Fibroblast of skin of abdomen (primary cell): Measurements from ENCODE around the gene MACF1.
A peak's percentile ranks its signal among the peaks of the same experiment; 100 is the strongest.

Experiments used
- DNase-seq: peaks from one replicate; pipeline ENCODE4 v3.0.0-alpha.2; 2013

MACF1 gene

DNA sequence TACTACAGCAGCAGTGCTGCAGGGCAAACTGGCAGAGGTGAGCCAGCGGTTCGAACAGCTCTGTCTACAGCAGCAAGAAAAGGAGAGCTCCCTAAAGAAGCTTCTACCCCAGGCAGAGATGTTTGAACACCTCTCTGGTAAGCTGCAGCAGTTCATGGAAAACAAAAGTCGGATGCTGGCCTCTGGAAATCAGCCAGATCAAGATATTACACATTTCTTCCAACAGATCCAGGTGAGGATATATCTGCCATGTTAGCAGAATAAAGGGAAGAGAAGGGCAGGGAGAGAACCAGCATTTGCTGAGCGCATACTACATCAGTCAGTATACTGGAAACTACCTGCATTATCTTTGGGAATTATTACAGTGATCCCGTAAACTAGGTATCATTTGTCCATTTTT lies 157.0 kb downstream of the MACF1 start:
- no peak for DNase-seq

DNA sequence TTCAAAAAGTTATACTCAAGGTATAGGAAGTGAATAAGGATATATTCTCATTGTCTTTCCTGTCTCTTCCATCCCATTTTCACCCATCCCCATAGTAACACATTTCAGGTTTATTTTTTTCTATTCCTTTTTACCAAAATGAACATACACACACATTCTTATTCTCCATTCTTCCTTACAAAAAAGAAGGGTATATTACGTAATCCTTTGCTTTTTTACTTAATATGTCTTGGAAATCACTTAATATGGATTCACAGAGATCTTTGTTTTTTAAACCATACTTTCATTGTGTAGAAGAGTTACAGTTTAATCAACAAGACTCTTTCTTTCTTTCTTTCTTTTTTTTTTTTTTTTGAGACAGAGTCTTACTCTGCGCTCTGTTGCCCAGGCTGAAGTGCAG lies 158.8 kb downstream of the MACF1 start:
- DNase-seq: no peak

GRCh38 chr1:39368045-39368444 lies 163.6 kb downstream of the MACF1 start:
- DNase-seq: no peak

- no peak for DNase-seq
These were observed 165.1 kb downstream of the MACF1 start for GRCh38 chr1:39369565-39369964.

GRCh38 chr1:39370602-39371001 lies 166.1 kb downstream of the MACF1 start:
- no peak for DNase-seq

- no peak for DNase-seq
These were observed 167.6 kb downstream of the MACF1 start for GRCh38 chr1:39372105-39372504.

- no peak for DNase-seq
These were observed 172.2 kb downstream of the MACF1 start for GRCh38 chr1:39376656-39377055.

GRCh38 chr1:39378377-39378776 lies 173.9 kb downstream of the MACF1 start:
- no peak for DNase-seq

GRCh38 chr1:39379187-39379586 lies 174.7 kb downstream of the MACF1 start:
- DNase-seq: no peak

DNA sequence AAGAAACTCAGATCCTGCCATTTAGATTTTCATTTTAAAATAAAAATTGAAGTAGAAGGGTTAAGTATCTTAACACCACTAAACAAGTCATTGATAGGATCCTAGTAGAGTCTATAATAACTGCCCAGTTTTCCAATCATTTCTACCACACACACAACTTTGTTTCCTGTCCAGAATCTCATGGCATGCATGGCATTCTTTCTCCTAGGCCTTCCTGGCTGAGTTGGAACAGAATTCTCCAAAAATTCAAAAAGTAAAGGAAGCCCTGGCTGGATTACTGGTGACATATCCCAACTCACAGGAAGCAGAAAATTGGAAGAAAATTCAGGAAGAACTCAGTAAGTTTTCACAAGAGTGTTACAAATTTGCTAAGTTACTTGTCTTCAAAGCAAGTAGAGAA lies 175.5 kb downstream of the MACF1 start:
- no peak for DNase-seq

DNA sequence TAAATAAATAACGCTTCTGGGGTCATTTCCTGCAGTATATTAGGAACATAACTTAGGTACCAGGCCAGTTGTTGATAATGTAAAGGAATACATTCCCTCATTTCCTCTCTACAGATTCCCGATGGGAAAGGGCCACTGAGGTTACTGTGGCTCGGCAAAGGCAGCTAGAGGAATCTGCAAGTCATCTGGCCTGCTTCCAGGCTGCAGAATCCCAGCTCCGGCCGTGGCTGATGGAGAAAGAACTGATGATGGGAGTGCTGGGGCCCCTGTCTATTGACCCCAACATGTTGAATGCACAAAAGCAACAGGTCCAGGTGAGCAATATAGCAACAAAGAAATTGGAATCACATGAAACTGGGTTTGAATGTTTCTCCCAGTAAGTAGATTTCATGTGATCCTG lies 177.3 kb downstream of the MACF1 start:
- DNase-seq: no peak

DNA sequence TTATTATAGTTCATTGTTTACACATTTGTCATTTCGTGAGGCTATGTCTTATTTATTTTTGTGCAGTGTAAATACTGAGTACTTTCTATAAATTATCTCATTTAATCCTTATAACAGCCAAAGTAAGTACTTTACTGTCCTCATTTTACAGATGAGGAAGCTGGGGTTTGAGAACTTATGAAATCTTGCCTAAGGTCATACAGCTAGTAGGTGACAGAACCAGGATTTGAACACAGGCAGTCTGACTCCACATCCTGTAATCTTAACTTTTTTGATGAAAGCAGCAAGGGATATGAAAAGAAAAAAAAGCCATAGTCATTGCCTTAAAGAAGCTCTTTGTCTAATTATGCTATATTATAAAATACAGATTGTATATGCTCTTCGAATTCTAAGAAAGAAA lies 179.8 kb downstream of the MACF1 start:
- DNase-seq: no peak

- DNase-seq: no peak
These were observed 180.8 kb downstream of the MACF1 start for GRCh38 chr1:39385067-39385988.

- no peak for DNase-seq
These were observed 182.5 kb downstream of the MACF1 start for GRCh38 chr1:39386997-39387396.

DNA sequence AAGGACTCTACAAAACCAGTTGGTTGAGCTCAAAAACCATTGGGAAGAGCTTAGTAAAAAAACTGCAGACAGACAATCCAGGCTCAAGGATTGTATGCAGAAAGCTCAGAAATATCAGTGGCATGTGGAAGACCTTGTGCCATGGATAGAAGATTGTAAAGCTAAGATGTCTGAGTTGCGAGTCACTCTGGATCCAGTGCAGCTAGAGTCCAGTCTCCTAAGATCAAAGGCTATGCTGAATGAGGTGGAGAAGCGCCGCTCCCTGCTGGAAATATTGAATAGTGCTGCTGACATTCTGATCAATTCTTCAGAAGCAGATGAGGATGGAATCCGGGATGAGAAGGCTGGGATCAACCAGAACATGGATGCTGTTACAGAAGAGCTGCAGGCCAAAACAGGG lies 183.0 kb downstream of the MACF1 start:
- DNase-seq: peak; percentile 92

GRCh38 chr1:39391691-39392679 lies 187.5 kb downstream of the MACF1 start:
- peak; percentile 88 for DNase-seq

DNA sequence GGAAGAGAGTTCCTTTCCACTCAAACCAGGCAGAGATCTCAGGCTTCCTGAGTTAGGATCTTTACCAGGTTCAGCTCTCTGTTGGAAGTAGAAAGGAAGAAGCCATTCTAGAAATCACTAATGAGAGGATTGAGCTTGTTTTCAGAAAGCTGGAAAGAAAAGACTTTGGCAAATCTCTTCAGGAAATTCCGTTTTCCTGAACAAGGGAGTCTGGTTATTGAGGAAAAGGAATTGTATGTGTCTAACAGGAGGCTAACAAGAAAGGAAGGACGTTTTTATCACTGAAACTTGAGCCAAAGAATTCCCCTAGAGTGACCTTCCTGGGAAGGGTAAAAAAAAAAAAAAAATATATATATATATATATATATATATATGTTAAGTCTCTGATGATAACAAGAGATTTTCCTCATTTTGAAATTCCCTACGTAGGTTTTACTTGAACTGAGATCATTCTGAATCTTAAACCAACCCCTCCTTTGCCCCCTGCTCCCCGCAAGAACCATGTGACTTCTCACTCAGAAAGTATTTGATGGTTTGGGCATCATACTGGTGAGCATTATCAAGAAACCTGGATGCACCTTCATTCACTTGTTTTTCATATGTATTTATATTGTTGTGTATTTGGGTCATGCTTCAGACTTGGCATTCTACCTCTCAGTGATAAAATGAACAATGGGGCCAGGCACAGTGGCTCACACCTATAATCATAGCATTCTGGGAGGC lies 188.5 kb downstream of the MACF1 start:
- DNase-seq: no peak

DNA sequence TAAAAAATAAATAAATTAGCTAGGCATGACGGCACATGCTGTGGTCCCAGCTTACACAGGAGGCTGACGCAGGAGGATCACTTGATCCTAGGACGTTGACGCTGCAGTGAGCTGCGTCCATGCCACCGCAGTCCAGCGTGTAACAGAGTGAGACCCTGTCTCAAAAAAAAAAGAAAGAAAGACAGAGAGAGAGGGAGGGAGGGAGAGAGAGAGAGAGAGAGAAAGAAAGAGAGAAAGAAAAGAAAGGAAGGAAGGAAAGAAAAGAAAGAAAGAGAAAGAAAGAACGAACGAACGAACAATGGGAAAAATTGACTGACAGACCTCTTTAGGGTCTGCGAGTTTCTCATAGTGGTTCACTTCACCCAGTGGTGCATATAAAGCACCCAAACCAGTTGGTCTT lies 189.2 kb downstream of the MACF1 start:
- no peak for DNase-seq

DNA sequence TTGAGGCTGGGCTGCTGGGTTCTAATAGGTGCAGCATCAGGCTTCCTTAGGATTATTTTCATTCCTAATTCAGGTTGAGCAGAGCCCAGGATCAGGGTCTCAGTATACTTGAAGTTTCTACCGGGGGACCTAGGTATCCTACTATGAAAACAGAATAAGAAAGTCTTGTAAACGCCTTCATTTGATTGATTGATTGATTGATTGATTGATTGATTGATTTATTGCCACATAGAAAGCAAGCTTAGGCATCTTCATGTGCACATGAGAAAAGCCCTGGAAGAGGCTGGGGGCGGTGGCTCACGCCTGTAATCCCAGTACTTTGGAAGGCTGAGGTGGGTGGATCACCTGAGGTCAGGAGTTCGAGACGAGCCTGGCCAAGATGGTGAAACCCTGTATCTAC lies 189.6 kb downstream of the MACF1 start:
- no peak for DNase-seq

- DNase-seq: no peak
These were observed 190.1 kb downstream of the MACF1 start for GRCh38 chr1:39394598-39394997.

- peak; percentile 95 for DNase-seq
These were observed 190.9 kb downstream of the MACF1 start for GRCh38 chr1:39395357-39395831.

DNA sequence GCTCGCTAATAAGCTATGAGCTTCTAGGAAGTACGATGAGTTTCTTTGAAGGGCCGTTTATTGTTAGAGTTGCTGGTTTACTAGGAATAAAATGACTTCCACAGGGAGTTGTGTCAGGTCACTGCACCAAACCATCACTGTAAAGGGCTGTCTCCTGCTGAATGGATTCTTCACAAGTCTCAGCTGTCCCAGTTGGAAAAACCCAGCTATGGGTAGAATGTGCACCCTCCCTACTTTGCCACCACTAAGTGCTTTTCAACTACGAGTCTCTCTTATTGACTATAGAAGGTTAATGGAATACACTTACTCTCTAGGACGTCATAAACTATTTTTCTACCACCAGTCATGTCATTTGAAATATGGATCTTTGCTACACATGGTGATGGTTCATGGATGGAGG lies 192.2 kb downstream of the MACF1 start:
- DNase-seq: no peak

DNA sequence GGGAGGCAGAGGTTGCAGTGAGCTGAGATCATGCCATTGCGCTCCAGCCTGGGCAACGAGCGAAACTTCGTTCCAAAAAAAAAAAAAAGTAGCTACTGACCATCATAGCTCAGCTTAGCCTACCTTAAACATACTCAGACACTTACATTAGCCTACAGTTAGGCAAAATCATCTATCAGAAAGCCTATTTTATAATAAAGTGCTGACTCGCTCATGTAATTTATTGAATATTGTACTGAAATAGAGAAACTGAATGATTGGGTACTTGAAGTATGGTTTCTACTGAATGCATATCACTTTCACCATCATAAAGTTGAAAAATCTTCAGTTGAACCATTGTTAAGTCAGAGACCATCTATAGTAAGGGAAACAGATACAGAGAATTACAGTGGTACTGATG lies 193.0 kb downstream of the MACF1 start:
- no peak for DNase-seq
